Fibroblast of mammary gland (primary cell): ENCODE results near the gene DLST.

Source experiments
- DNase-seq: peaks from one replicate; pipeline ENCODE4 v3.0.0-alpha.2; 2010; ENCODE audit warnings: low read depth
- H3K4me3 ChIP-seq: 2 replicates; pipeline ENCODE4 v1.5.1; 2011; ENCODE audit warnings: low read depth, mild to moderate bottlenecking, low read length, moderate library complexity; ENCODE audit not compliant: control insufficient read depth
- TF ChIP-seq, protein P1 (sequence below): conservative IDR thresholded peaks from 2 replicates; pipeline ENCODE4 v1.5.1; 2011; ENCODE audit warnings: low read depth, low read length, inconsistent platforms; ENCODE audit not compliant: control insufficient read depth, insufficient read depth

The DLST gene

DNA sequence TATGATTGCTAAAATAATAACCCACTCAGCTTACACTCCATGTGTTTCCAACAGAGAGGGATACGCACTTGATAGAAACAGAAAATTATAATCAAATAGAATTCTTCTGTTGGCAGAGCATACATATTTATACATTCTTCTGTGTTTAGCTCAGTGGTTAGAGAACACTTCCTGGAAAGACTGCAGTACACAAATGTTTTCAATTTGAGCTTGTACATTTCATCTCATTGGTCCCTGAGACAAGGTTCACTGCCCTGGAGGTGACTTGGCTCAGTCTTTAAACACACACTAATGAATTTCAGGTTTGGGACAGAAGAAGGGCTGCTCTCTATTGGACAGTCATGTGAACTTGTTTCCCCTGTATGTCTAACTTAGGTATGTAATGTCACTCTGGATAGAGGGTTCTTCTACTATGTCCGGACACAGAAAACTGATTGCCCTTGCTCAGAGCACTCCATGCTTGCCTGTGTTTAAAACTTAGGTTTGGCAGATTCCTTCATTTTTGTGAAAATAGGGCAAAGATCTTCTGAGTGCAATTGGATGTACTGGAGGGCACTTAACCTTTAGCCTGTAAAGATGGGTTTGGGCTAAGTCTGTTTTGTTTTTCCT is 28.7 kb upstream of the DLST start:
- TF ChIP-seq, protein P1, sequence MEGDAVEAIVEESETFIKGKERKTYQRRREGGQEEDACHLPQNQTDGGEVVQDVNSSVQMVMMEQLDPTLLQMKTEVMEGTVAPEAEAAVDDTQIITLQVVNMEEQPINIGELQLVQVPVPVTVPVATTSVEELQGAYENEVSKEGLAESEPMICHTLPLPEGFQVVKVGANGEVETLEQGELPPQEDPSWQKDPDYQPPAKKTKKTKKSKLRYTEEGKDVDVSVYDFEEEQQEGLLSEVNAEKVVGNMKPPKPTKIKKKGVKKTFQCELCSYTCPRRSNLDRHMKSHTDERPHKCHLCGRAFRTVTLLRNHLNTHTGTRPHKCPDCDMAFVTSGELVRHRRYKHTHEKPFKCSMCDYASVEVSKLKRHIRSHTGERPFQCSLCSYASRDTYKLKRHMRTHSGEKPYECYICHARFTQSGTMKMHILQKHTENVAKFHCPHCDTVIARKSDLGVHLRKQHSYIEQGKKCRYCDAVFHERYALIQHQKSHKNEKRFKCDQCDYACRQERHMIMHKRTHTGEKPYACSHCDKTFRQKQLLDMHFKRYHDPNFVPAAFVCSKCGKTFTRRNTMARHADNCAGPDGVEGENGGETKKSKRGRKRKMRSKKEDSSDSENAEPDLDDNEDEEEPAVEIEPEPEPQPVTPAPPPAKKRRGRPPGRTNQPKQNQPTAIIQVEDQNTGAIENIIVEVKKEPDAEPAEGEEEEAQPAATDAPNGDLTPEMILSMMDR, result no peak
- no peak overlapping the region for H3K4me3 ChIP-seq
- DNase-seq, result peak; percentile 89

DNA sequence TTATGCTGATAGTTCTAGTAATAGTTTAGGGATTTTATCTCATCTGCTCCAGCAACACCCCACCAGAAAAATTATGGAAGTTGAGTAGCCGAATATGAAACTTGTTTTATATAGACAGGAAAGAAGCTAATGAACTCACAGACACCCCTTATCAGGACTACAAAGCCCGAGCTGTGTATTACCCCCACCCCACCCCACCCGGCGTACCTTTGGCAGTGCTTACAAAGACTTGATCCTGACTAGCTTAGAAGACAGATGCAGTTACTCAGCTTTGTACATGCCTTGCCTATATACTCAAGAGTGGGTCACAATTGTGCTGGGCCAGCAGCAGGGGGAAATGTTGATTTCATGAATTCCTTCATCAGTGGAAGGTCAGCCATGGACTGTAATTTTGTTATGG is 28.1 kb upstream of the DLST start:
- H3K4me3 ChIP-seq, result no peak overlapping the region
- TF ChIP-seq, protein P1, result no peak

DNA sequence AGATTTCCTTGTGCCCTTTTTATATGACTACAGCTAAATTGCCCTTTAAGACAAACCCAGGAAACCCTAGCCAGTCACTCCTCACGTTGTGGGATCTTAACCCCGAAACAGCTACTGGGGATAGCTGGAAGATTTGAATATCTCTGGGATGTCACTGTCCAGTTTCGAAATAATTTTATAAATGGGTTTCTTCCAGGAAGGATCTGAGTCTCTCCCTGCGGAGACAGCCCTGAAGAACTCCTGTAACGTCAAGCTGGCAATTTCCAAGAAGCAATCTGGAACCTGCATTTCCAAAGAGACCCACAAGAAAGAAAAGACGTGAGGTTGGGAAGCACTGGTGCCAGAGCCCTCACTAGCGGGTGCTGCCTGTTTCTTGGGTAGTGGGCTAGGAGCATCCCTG is 26.7 kb upstream of the DLST start:
- H3K4me3 ChIP-seq, result no peak overlapping the region
- TF ChIP-seq, protein P1, result no peak
- peak; percentile 41 for DNase-seq

More for the DNA sequence above, 28.1 kb upstream of the DLST start:
- DNase-seq, result no peak

DNA sequence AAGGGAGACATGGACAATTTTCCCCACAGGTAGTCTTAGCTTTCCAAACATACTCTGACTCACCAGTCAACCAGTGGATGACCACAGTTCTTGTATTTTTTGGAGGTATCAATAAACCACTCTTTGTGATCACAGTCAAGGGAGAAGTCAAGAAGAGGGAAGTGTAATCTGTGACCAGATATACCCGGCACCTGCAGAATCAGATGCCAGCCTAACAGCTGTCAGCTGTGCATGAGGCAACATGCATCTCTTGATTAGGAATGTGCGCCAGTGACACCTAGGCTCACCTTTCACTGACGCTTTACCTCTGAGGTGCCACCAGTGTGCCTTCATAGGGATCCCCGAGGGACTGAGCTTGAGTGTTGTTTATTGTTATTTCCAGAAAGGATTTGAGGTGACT is 25.8 kb upstream of the DLST start:
- TF ChIP-seq, protein P1, result no peak
- no peak overlapping the region for H3K4me3 ChIP-seq
- DNase-seq, result no peak

DNA sequence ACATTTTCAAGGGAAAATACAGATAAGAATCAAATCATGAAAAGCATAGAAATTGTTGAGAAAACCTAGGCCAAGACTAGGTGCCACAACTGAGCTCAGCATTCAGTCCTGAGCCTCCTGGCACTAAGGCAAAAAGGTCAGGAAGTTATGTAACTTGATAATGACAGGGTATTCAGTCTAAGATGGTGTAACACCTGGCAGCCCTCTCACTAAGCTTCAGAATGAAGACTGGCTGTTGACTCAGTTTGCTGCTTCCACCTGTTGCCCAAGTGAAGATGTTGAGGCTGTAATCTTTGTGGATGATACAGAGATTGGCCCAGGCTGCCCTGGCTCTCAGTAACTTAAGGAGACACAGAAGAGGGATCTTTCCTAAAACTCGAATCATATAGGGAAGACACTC is 25.4 kb upstream of the DLST start:
- no peak overlapping the region for H3K4me3 ChIP-seq
- TF ChIP-seq, protein P1, result no peak
- DNase-seq, result no peak

DNA sequence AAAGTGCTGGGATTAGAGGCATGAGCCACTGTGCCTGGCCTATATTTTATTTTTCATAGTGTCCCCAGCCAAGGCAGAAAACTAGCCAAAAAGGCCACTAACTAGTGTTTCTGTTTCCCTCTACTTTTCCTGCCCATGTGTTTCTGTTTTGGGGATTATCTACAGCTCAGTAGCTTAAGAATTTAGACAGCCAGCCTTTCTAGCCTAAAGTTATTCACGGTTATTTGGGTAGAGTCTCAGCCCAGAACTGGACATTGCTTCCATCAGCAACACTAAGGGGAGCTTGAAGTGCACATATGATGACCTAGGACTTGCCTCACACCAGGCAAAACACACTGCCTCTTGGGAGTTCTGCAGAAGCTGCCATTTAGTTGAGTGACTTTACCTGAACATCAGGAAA is 23.7 kb upstream of the DLST start:
- DNase-seq, result peak; percentile 55
- TF ChIP-seq, protein P1, result no peak
- no peak overlapping the region for H3K4me3 ChIP-seq
